HL-60 (cell line): Measurements from ENCODE around the gene ZRANB1.

Source experiments
- DNase-seq, 2 experiments: peaks; one replicate each; pipeline ENCODE4 v3.0.0-alpha.2; 2010 to 2020; ENCODE audit warnings: low read depth in 1 of 2, low spot score in 1 of 2
- H3K27ac ChIP-seq: fragments of 250-450 bp; sonication (Bioruptor Pico); replicated peaks from 2 replicates; pipeline ENCODE4 v1.5.1; 2020; ENCODE audit warnings: mild to moderate bottlenecking, moderate library complexity
- H3K27me3 ChIP-seq: fragments of 250-450 bp; sonication (Bioruptor Pico); 2 replicates; pipeline ENCODE4 v1.5.1; 2021; ENCODE audit warnings: mild to moderate bottlenecking, moderate library complexity; ENCODE audit not compliant: insufficient read depth, poor library complexity, severe bottlenecking
- H3K4me3 ChIP-seq: replicated peaks from 2 replicates; pipeline ENCODE4 v1.5.1; 2011; ENCODE audit warnings: mild to moderate bottlenecking, control low read depth, low read length; ENCODE audit not compliant: insufficient read depth
- CTCF ChIP-seq: IDR thresholded peaks from one replicate; pipeline ENCODE4 v1.5.1; 2011; ENCODE audit warnings: low read length, control low read depth, inconsistent platforms; ENCODE audit not compliant: insufficient read depth
- GABPA ChIP-seq: IDR thresholded peaks from 2 replicates; pipeline ENCODE4 v1.6.1; 2012; ENCODE audit warnings: low read depth
- POLR2AphosphoS5 ChIP-seq: IDR thresholded peaks from 2 replicates; pipeline ENCODE4 v1.6.1; 2012; ENCODE audit warnings: low read depth
- REST ChIP-seq: IDR thresholded peaks from 2 replicates; pipeline ENCODE4 v1.6.1; 2012; ENCODE audit warnings: low read depth; ENCODE audit not compliant: insufficient replicate concordance
- SPI1 ChIP-seq: IDR thresholded peaks from 2 replicates; pipeline ENCODE4 v1.6.1; 2012; ENCODE audit warnings: low read depth, mild to moderate bottlenecking, borderline replicate concordance

Gene ZRANB1

DNA sequence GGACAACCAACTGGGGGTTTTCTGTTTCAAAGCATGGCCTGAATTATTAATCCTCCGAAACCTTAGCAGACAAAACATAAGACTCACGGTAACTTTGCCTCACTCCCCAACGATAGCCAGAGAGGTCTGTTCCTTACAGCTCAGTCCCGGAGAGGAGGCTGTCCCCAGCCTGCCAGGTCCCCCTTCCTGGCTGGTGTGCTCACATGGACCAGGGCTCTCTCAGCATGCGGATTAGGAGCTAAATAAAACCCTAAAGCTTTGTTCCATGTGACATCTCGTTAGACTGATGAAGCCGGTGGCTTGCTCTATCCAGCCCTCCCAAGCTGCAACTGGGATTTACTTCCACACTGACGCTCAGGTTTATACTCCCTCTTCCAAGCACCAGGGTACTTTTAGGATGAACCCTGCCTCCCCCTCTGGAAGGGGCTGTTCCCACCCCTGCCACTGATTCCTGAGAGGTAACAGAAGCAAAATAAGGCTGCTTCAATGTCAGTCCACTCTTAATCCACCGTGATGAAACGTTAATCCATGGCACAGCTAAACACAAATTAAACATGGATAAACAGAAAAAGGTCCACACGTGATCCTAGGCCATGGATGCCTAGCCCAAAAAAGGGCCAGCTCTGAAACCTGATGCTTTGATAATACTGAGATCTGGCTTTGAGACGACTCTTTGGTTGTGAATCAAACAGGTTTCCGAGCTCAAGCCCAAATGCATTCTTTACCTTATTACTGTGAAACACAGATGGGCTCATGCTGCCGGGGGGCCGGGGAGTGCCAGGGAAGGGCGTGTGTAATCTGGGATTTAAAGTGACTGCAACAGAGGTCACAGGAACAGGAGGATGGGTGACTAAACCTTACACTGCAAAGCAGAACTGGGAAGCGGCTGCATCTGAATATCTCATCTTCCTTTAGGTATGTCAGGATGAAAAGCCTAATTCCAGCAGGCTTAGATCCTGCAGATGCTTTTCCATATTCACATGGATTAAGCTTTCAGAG lies 86.2 kb downstream of the ZRANB1 start:
- no peak for DNase-seq
- H3K27ac ChIP-seq = no peak overlapping the region
- no peak overlapping the region for H3K4me3 ChIP-seq
- H3K27me3 ChIP-seq = no peaks in the 10 kb centered on the region
- TF ChIP-seq SPI1 (no peak), REST (no peak)

DNA sequence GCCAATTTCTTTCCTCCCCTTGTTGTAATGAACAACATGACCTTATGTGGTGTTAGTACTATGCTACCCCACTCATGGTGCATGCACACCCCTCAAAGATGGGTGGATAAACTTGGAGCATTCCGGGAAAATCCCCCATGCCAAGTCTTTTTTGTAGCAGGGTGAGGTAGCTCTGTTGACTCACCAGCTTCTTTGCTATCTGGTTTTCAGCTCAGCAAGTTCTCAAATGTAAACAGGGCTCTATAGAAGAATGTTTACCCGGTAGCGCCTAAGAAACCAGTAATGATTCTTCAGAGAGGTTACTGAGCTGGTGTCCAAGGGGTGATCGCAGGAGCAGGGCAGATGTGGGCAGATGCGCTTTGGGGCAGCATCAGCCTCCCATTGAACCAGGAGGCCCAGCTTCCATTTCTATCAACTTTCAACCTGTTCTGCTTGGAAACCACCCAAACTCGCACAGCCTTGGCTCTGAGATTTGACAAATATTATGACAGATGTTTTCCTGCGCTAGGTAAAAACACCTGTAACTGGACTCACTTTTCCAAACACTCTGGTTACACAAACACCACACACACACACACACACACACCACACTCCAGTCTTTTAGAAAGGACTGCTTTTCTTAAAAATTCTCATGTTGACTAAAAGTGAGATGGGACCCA lies 87.8 kb downstream of the ZRANB1 start:
- Histone ChIP-seq H3K27ac (no peak overlapping the region), H3K4me3 (no peak overlapping the region), H3K27me3 (no peaks in the 10 kb centered on the region)
- DNase-seq = no peak
- no peak for TF ChIP-seq SPI1
- TF ChIP-seq POLR2AphosphoS5 = no peak
- no peak for TF ChIP-seq REST
- TF ChIP-seq GABPA = no peak
- no peak for TF ChIP-seq CTCF

- DNase-seq = no peak
- H3K4me3 ChIP-seq = no peak overlapping the region
- no peaks in the 10 kb centered on the region for H3K27me3 ChIP-seq
- no peak overlapping the region for H3K27ac ChIP-seq
- no peak for TF ChIP-seq CTCF
- TF ChIP-seq REST = no peak
- TF ChIP-seq POLR2AphosphoS5 = no peak
- TF ChIP-seq SPI1 = no peak
- TF ChIP-seq GABPA = no peak
Observed at GRCh38 chr10:125030567-125031197, 88.8 kb downstream of the ZRANB1 start.
